Activated naive CD8-positive, alpha-beta T cell treated with anti-CD3 and anti-CD28 coated beads, Interleukin-2, amount 10 ng/mL, durations not matched to agents 7 days and 5 days (primary cell): ENCODE measurements around the gene SRSF8. TPM values are rescaled to one million over a fixed set of nuclear protein-coding genes. Genes with fewer than 3 reads are reported as not detected.

Experiments used
- ATAC-seq: fragments of 150-1000 bp; cut with Tn5 transposase; one replicate; pipeline ENCODE4 v1.10.0; 2021; ENCODE audit warnings: low read depth, moderate library complexity
- POLR2A ChIA-PET: fragments of 350-600 bp; sonication (Branson Sonifier 250); formaldehyde crosslinking; loops from one replicate; lab custom pipeline; 2021; ENCODE audit warnings: antibody characterized with exemption; lab: Charles Lee
- DNase-seq: peaks from one replicate; pipeline ENCODE4 v3.0.0; 2021
- H3K27ac Mint-ChIP-seq: one replicate; pipeline ENCODE4 v1.8.0; 2022; ENCODE audit warnings: mild to moderate bottlenecking, mixed read lengths
- H3K27me3 Mint-ChIP-seq: one replicate; pipeline ENCODE4 v1.8.0; 2022; ENCODE audit warnings: mild to moderate bottlenecking, moderate library complexity, mixed read lengths
- H3K36me3 Mint-ChIP-seq: one replicate; pipeline ENCODE4 v1.8.0; 2021; ENCODE audit warnings: mild to moderate bottlenecking, mixed read lengths
- H3K4me1 Mint-ChIP-seq: one replicate; pipeline ENCODE4 v1.8.0; 2021; ENCODE audit warnings: mixed read lengths
- H3K4me3 Mint-ChIP-seq: one replicate; pipeline ENCODE4 v1.8.0; 2022; ENCODE audit warnings: mild to moderate bottlenecking, moderate library complexity, mixed read lengths
- H3K9me3 Mint-ChIP-seq: one replicate; pipeline ENCODE4 v1.8.0; 2021; ENCODE audit warnings: mixed read lengths
- total RNA-seq, 2 experiments: library from RNA; stranded (reverse); gene quantifications; one replicate each; pipeline ENCODE4 v1.2.3, GENCODE V29; 2021

Gene SRSF8
- total RNA-seq, 2 experiments from 2014 or later: 45.1 to 55.8 TPM

- POLR2A ChIA-PET: interaction anchor here (0.7 to 7.6 kb wide), 3 partner anchors 23 to 141 kb away, joined by 3 to 152 read pairs (median 3); partner anchors contain the start of genes SESN3 and SRSF8
- no peak for DNase-seq
- peak overlapping the region; percentile 53 for H3K27ac Mint-ChIP-seq
Measured at GRCh38 chr11:95091663-95092180, 25.0 kb downstream of the SRSF8 start.

GRCh38 chr11:95092549-95093324 lies 26.0 kb downstream of the SRSF8 start:
- H3K27ac Mint-ChIP-seq: peak overlapping the region; percentile 82
- H3K4me1 Mint-ChIP-seq: peaks cover 72% of the 10 kb centered on the region
- DNase-seq: peak; percentile 36
- POLR2A ChIA-PET: interaction anchor here (0.6 to 7.6 kb wide), 6 partner anchors 10 to 697 kb away, joined by 3 to 152 read pairs (median 6); partner anchors contain the start of genes CEP57, FAM76B, SESN3 and SRSF8
- ATAC-seq: no peak
- no peaks in the 10 kb centered on the region for H3K9me3 Mint-ChIP-seq
- H3K4me3 Mint-ChIP-seq: peak overlapping the region; percentile 93
- H3K36me3 Mint-ChIP-seq: peaks cover 23% of the 10 kb centered on the region
- H3K27me3 Mint-ChIP-seq: no peaks in the 10 kb centered on the region

More at GRCh38 chr11:95091663-95092180, 25.0 kb downstream of the SRSF8 start:
- peak overlapping the region; percentile 93 for H3K4me3 Mint-ChIP-seq
- H3K9me3 Mint-ChIP-seq: no peaks in the 10 kb centered on the region
- H3K4me1 Mint-ChIP-seq: peaks cover 64% of the 10 kb centered on the region
- no peaks in the 10 kb centered on the region for H3K27me3 Mint-ChIP-seq
- ATAC-seq: no peak
- H3K36me3 Mint-ChIP-seq: peaks cover 15% of the 10 kb centered on the region

- H3K27me3 Mint-ChIP-seq: no peaks in the 10 kb centered on the region
- H3K27ac Mint-ChIP-seq: peak overlapping the region; percentile 82
- POLR2A ChIA-PET: interaction anchor here (1.1 to 7.6 kb wide), 4 partner anchors 9 to 696 kb away, joined by 4 to 152 read pairs (median 8); partner anchors contain the start of genes CEP57, FAM76B and SRSF8
- ATAC-seq (no peak), DNase-seq (no peak)
- H3K4me1 Mint-ChIP-seq: peaks cover 70% of the 10 kb centered on the region
- H3K9me3 Mint-ChIP-seq: no peaks in the 10 kb centered on the region
- peaks cover 29% of the 10 kb centered on the region for H3K36me3 Mint-ChIP-seq
- peak overlapping the region; percentile 93 for H3K4me3 Mint-ChIP-seq
Measured at GRCh38 chr11:95093548-95093947, 26.8 kb downstream of the SRSF8 start.

GRCh38 chr11:95095858-95096587 lies 29.3 kb downstream of the SRSF8 start:
- Mint-ChIP-seq H3K9me3 (no peaks in the 10 kb centered on the region), H3K36me3 (peaks cover 48% of the 10 kb centered on the region), H3K27me3 (no peaks in the 10 kb centered on the region), H3K27ac (peak overlapping the region; percentile 87), H3K4me1 (peaks cover 69% of the 10 kb centered on the region), H3K4me3 (peak overlapping the region; percentile 67)
- no peak for DNase-seq
- POLR2A ChIA-PET: interaction anchor here (0.9 to 1.1 kb wide), 3 partner anchors 17 to 28 kb away, joined by 4 to 5 read pairs (median 4); no protein-coding TSS in a partner anchor
- peak; percentile 68 for ATAC-seq

- peaks cover 46% of the 10 kb centered on the region for H3K36me3 Mint-ChIP-seq
- H3K27ac Mint-ChIP-seq: peak overlapping the region; percentile 49
- ATAC-seq: no peak
- DNase-seq: no peak
- peak overlapping the region; percentile 25 for H3K4me3 Mint-ChIP-seq
- peaks cover 58% of the 10 kb centered on the region for H3K4me1 Mint-ChIP-seq
- no peaks in the 10 kb centered on the region for H3K27me3 Mint-ChIP-seq
- POLR2A ChIA-PET: interaction anchor here (2.0 kb wide), 1 partner anchor 11 kb away, joined by 4 read pairs; no protein-coding TSS in a partner anchor
- no peaks in the 10 kb centered on the region for H3K9me3 Mint-ChIP-seq
Measured at GRCh38 chr11:95097209-95097608, 30.5 kb downstream of the SRSF8 start.

- Mint-ChIP-seq H3K27me3 (no peaks in the 10 kb centered on the region), H3K27ac (no peak overlapping the region), H3K4me1 (peaks cover 47% of the 10 kb centered on the region), H3K4me3 (no peak overlapping the region), H3K36me3 (peaks cover 55% of the 10 kb centered on the region), H3K9me3 (no peaks in the 10 kb centered on the region)
- POLR2A ChIA-PET: interaction anchor here (1.0 to 3.0 kb wide), 5 partner anchors 9 to 690 kb away, joined by 3 to 18 read pairs (median 4); partner anchors contain the start of gene ENDOD1
- no peak for ATAC-seq
- no peak for DNase-seq
Measured at GRCh38 chr11:95098826-95099225, 32.1 kb downstream of the SRSF8 start.

GRCh38 chr11:95100191-95100648 lies 33.5 kb downstream of the SRSF8 start:
- ATAC-seq (no peak), DNase-seq (no peak)
- no peaks in the 10 kb centered on the region for H3K9me3 Mint-ChIP-seq
- peaks cover 56% of the 10 kb centered on the region for H3K36me3 Mint-ChIP-seq
- peaks cover 38% of the 10 kb centered on the region for H3K4me1 Mint-ChIP-seq
- no peak overlapping the region for H3K4me3 Mint-ChIP-seq
- H3K27ac Mint-ChIP-seq: no peak overlapping the region
- POLR2A ChIA-PET: interaction anchor here (1.3 to 3.0 kb wide), 2 partner anchors 11 to 32 kb away, joined by 7 to 18 read pairs; partner anchors contain the start of gene ENDOD1
- no peaks in the 10 kb centered on the region for H3K27me3 Mint-ChIP-seq

- POLR2A ChIA-PET: no interaction called here
- no peaks in the 10 kb centered on the region for H3K9me3 Mint-ChIP-seq
- H3K27ac Mint-ChIP-seq: peak overlapping the region; percentile 31
- DNase-seq: no peak
- peaks cover 33% of the 10 kb centered on the region for H3K4me1 Mint-ChIP-seq
- peaks cover 52% of the 10 kb centered on the region for H3K36me3 Mint-ChIP-seq
- no peak overlapping the region for H3K4me3 Mint-ChIP-seq
- ATAC-seq: no peak
- H3K27me3 Mint-ChIP-seq: no peaks in the 10 kb centered on the region
Measured at GRCh38 chr11:95100856-95101507, 34.3 kb downstream of the SRSF8 start.

- Mint-ChIP-seq H3K4me1 (peaks cover 30% of the 10 kb centered on the region), H3K27ac (no peak overlapping the region), H3K4me3 (no peak overlapping the region), H3K27me3 (no peaks in the 10 kb centered on the region), H3K36me3 (peaks cover 50% of the 10 kb centered on the region), H3K9me3 (no peaks in the 10 kb centered on the region)
- POLR2A ChIA-PET: interaction anchor here (0.8 kb wide), 1 partner anchor 15 kb away, joined by 7 read pairs; no protein-coding TSS in a partner anchor
- ATAC-seq (no peak), DNase-seq (no peak)
Measured at GRCh38 chr11:95101935-95102334, 35.2 kb downstream of the SRSF8 start.

GRCh38 chr11:95102733-95103132 lies 36.0 kb downstream of the SRSF8 start:
- POLR2A ChIA-PET: interaction anchor here (0.9 to 1.4 kb wide), 2 partner anchors 10 to 13 kb away, joined by 3 to 4 read pairs; partner anchors contain the start of gene ENDOD1
- Mint-ChIP-seq H3K27me3 (no peaks in the 10 kb centered on the region), H3K36me3 (peaks cover 46% of the 10 kb centered on the region), H3K9me3 (no peaks in the 10 kb centered on the region), H3K4me1 (peaks cover 24% of the 10 kb centered on the region), H3K4me3 (no peak overlapping the region), H3K27ac (no peak overlapping the region)
- ATAC-seq: no peak
- DNase-seq: no peak

- no peak for DNase-seq
- Mint-ChIP-seq H3K27ac (no peak overlapping the region), H3K4me3 (no peak overlapping the region), H3K4me1 (peaks cover 24% of the 10 kb centered on the region), H3K27me3 (no peaks in the 10 kb centered on the region), H3K36me3 (peaks cover 47% of the 10 kb centered on the region), H3K9me3 (no peaks in the 10 kb centered on the region)
- POLR2A ChIA-PET: interaction anchor here (0.9 to 1.4 kb wide), 2 partner anchors 11 to 14 kb away, joined by 3 to 4 read pairs; partner anchors contain the start of gene ENDOD1
- no peak for ATAC-seq
Measured at GRCh38 chr11:95103701-95104100, 37.0 kb downstream of the SRSF8 start.

- DNase-seq (no peak), ATAC-seq (no peak)
- H3K4me1 Mint-ChIP-seq: peaks cover 24% of the 10 kb centered on the region
- no peaks in the 10 kb centered on the region for H3K9me3 Mint-ChIP-seq
- POLR2A ChIA-PET: interaction anchor here (0.7 kb wide), 1 partner anchor 73 kb away, joined by 5 read pairs; no protein-coding TSS in a partner anchor
- no peak overlapping the region for H3K4me3 Mint-ChIP-seq
- no peaks in the 10 kb centered on the region for H3K27me3 Mint-ChIP-seq
- H3K27ac Mint-ChIP-seq: no peak overlapping the region
- peaks cover 45% of the 10 kb centered on the region for H3K36me3 Mint-ChIP-seq
Measured at GRCh38 chr11:95104121-95104830, 37.6 kb downstream of the SRSF8 start.
